ENCODE measurements around the gene TRAF5. TPM values are rescaled to one million over a fixed set of nuclear protein-coding genes. Genes with fewer than 3 reads are reported as not detected.
"Not testable (repeated sequence)": the region's sequence is repeated elsewhere in the genome, so short reads cannot be mapped to it uniquely, and the experiment has no call there.

Gene TRAF5
- polyA plus RNA-seq (2014; cell fraction: cytosol; rRNA removed): 19.4 and 19.6 TPM in 2 replicates
- polyA plus RNA-seq (2014; cell fraction: nucleus; rRNA removed): 57.0 and 84.9 TPM in 2 replicates

- DNase-seq (ENCODE audit: low spot score): peak; percentile 45
Measured at GRCh38 chr1:211326528-211327345, at the start of gene TRAF5. Gene TRAF5 (plus strand): TSS chr1:211326833. CDS start chr1:211353240, 26,407 bp downstream.

- DNase-seq (ENCODE audit: low spot score): no peak
Measured at GRCh38 chr1:211279340-211279739, 47.3 kb upstream of the TRAF5 start.

GRCh38 chr1:211280910-211281309 is 45.7 kb upstream of the TRAF5 start:
- no peak for DNase-seq (ENCODE audit: low spot score)

- no peak for DNase-seq (ENCODE audit: low spot score)
Measured at GRCh38 chr1:211281320-211282022, 45.2 kb upstream of the TRAF5 start.

- no peak for DNase-seq (ENCODE audit: low spot score)
Measured at GRCh38 chr1:211282023-211282373, 44.6 kb upstream of the TRAF5 start.

- DNase-seq (ENCODE audit: low spot score): no peak
Measured at GRCh38 chr1:211285196-211285595, 41.4 kb upstream of the TRAF5 start.

- DNase-seq (ENCODE audit: low spot score): no peak
Measured at GRCh38 chr1:211287218-211287617, 39.4 kb upstream of the TRAF5 start.

GRCh38 chr1:211292411-211292810 is 34.2 kb upstream of the TRAF5 start:
- DNase-seq (ENCODE audit: low spot score): no peak

- DNase-seq (ENCODE audit: low spot score): no peak
Measured at GRCh38 chr1:211296396-211296795, 30.2 kb upstream of the TRAF5 start.

- DNase-seq (ENCODE audit: low spot score): no peak
Measured at GRCh38 chr1:211305044-211305443, 21.6 kb upstream of the TRAF5 start.

GRCh38 chr1:211309617-211310016 is 17.0 kb upstream of the TRAF5 start:
- DNase-seq (ENCODE audit: low spot score): no peak

GRCh38 chr1:211313392-211313791 is 13.2 kb upstream of the TRAF5 start:
- no peak for DNase-seq (ENCODE audit: low spot score)

- no peak for DNase-seq (ENCODE audit: low spot score)
Measured at GRCh38 chr1:211318576-211319280, 7.9 kb upstream of the TRAF5 start.

- DNase-seq (ENCODE audit: low spot score): no peak
Measured at GRCh38 chr1:211319892-211320291, 6.7 kb upstream of the TRAF5 start.

- no peak for DNase-seq (ENCODE audit: low spot score)
Measured at GRCh38 chr1:211320980-211321379, 5.7 kb upstream of the TRAF5 start.

GRCh38 chr1:211321646-211322045 is 5.0 kb upstream of the TRAF5 start:
- not testable (repeated sequence) for DNase-seq (ENCODE audit: low spot score)

GRCh38 chr1:211323156-211324063 is 3.2 kb upstream of the TRAF5 start:
- DNase-seq (ENCODE audit: low spot score): peak; percentile 70

- DNase-seq (ENCODE audit: low spot score): no peak
Measured at GRCh38 chr1:211324992-211325775, 1.4 kb upstream of the TRAF5 start.

- DNase-seq (ENCODE audit: low spot score): no peak
Measured at GRCh38 chr1:211326140-211326527, 499 bp upstream of the TRAF5 start.

- no peak for DNase-seq (ENCODE audit: low spot score)
Measured at GRCh38 chr1:211327346-211327921, 801 bp downstream of the TRAF5 start.

Data from SK-N-DZ (cell line).